Kidney epithelial cell (primary cell): ENCODE data around the gene NAGS. TPM values are rescaled to one million over a fixed set of nuclear protein-coding genes. Genes with fewer than 3 reads are reported as not detected.

Experiments used
- DNase-seq: peaks from one replicate; pipeline ENCODE4 v3.0.0-alpha.2; 2010; ENCODE audit warnings: low read depth
- H3K27me3 ChIP-seq: 2 replicates; pipeline ENCODE4 v1.6.0; 2011; ENCODE audit warnings: low read length; ENCODE audit not compliant: control insufficient read depth, insufficient read depth
- H3K36me3 ChIP-seq: 2 replicates; pipeline ENCODE4 v1.5.1; 2011; ENCODE audit warnings: low read length; ENCODE audit not compliant: control insufficient read depth, insufficient read depth
- H3K4me3 ChIP-seq: 2 replicates; pipeline ENCODE4 v1.5.1; 2011; ENCODE audit warnings: low read depth, mild to moderate bottlenecking, control low read depth, low read length
- total RNA-seq: library from RNA; depleted of rRNA; stranded (reverse); fragments of >200 nt; gene quantifications from 2 replicates; pipeline ENCODE4 v1.2.3, GENCODE V29; 2015
- TF ChIP-seq, protein P1 (sequence below): IDR thresholded peaks from 2 replicates; pipeline ENCODE4 v1.5.1; 2011; ENCODE audit warnings: mild to moderate bottlenecking, moderate library complexity, low read length, control low read depth, inconsistent platforms; ENCODE audit not compliant: insufficient read depth, poor library complexity, severe bottlenecking

The NAGS gene
- total RNA-seq, 1 donor from 2014 or later: 15.7 TPM

DNA sequence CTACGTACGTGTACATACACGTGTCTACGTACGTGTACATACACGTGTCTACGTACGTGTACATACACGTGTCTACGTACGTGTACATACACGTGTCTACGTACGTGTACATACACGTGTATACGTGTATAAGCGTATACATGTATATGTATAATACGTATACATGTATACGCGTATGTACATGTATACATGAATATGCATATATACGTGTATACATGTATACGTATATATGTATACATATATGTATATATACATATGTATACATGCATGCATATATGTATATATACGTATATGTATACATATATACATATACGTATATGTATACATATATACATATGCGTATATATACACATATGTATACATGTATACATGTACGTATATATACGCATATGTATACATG lies 28.5 kb upstream of the NAGS start:
- Histone ChIP-seq H3K27me3 (peaks cover 13% of the 10 kb centered on the region), H3K4me3 (no peak overlapping the region)
- no peak for DNase-seq

DNA sequence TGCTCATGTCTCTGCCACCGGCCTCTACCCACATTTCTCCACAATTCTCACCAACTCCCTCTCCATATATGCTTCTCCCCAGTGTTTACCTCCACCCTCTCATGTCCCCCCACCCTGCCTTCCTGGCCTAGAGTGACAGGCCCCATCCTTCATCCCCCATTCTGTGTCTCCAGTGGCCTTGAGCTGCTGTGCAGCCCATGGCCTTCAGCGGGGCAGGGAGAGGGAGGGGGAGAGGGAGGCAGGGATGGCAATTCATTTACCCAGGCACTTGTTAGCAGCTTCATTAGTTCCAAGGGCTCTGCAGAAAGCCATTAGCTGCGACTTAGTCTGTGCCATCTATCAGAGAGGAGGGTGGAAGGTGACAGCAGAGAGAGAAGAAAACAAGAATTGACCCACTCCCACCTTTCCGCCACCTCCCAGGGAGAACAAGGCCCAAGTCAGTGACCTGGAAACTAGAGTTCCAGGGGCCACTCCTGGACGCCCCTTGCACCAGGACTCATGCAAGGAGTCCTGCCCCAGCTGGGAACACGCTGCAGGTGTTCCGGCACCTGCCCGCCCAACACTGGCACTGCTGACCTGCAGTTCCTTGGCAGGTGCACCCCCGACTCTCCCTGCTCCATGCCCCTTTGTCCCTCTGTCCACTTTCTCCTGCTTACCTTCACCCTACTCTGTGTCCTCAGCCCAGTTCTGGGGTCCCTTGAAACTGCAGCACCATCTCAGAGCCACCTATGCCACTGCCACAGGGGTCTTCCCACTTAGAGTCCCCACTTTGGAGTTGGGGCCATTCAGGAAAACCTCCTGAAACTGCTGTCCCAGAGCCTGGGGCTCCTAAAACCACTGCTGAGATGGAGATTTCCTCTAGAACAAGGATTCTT lies 27.2 kb upstream of the NAGS start:
- no peaks in the 10 kb centered on the region for H3K36me3 ChIP-seq
- no peak overlapping the region for H3K4me3 ChIP-seq
- DNase-seq: no peak
- TF ChIP-seq, protein P1, sequence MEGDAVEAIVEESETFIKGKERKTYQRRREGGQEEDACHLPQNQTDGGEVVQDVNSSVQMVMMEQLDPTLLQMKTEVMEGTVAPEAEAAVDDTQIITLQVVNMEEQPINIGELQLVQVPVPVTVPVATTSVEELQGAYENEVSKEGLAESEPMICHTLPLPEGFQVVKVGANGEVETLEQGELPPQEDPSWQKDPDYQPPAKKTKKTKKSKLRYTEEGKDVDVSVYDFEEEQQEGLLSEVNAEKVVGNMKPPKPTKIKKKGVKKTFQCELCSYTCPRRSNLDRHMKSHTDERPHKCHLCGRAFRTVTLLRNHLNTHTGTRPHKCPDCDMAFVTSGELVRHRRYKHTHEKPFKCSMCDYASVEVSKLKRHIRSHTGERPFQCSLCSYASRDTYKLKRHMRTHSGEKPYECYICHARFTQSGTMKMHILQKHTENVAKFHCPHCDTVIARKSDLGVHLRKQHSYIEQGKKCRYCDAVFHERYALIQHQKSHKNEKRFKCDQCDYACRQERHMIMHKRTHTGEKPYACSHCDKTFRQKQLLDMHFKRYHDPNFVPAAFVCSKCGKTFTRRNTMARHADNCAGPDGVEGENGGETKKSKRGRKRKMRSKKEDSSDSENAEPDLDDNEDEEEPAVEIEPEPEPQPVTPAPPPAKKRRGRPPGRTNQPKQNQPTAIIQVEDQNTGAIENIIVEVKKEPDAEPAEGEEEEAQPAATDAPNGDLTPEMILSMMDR: no peak
- peaks cover 13% of the 10 kb centered on the region for H3K27me3 ChIP-seq

More for the DNA sequence above, 28.5 kb upstream of the NAGS start:
- TF ChIP-seq, protein P1: no peak
- no peaks in the 10 kb centered on the region for H3K36me3 ChIP-seq

DNA sequence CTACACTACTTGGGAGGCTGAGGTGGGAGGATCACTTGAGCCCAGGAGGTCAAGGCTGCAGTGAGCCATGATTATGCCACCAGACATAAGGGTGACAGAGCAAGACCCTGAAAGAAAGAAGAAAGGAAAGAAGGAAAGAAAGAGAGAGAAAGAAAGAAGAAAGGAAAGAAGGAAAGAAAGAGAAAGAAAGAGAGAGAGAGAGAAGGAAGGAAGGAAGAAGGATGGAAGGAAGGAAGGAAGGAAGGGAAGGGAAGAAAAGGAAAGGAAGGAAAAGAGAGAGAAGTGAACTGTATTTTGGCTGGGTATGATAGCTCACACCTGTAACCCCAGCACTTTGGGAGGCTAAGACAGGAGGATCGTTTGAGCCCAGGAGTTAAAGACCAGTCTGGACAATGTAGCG lies 26.3 kb upstream of the NAGS start:
- Histone ChIP-seq H3K27me3 (peaks cover 13% of the 10 kb centered on the region), H3K36me3 (no peaks in the 10 kb centered on the region), H3K4me3 (no peak overlapping the region)
- DNase-seq: no peak
- TF ChIP-seq, protein P1: no peak

DNA sequence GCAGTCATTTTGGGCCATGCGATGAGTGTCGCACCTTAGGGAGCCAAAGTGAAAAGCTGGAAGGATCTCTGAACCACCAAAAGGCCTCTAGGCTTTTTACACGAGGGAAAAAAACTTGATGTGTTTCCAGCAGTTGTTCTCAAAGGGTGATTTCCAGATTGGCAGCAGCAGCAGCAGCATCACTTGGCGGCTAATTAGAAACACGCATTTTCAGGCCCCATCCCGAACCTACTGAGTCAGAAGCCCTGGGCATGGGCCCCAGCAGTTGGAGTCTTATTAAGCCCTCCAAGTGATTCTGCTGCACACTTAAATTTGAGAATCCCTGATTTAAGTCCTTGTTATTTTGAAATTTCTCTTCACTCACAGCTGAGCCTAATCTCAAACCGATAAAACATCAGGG lies 25.4 kb upstream of the NAGS start:
- TF ChIP-seq, protein P1: no peak
- Histone ChIP-seq H3K27me3 (peaks cover 22% of the 10 kb centered on the region), H3K4me3 (no peak overlapping the region), H3K36me3 (no peaks in the 10 kb centered on the region)
- no peak for DNase-seq

DNA sequence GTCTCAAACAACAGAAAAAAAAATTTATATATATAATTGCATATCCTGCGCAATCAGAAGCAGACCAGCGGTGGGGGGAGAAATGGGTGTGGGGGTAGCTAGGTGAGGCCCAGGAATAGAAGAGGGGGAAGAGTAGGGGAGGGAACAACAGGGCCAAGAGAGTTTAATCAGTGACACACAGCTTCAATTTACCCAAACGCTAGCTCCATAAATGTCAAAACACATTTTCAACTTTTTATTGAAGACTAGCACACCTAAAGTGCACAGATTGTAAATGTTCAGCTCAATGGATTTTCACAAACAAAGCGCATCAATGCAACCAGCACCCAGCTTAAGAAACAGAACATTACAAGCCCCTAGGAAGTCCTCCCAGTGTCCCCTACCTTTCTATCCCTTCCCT lies 24.8 kb upstream of the NAGS start:
- DNase-seq: no peak
- H3K36me3 ChIP-seq: no peaks in the 10 kb centered on the region
- no peak overlapping the region for H3K4me3 ChIP-seq
- peaks cover 25% of the 10 kb centered on the region for H3K27me3 ChIP-seq
- TF ChIP-seq, protein P1: no peak

DNA sequence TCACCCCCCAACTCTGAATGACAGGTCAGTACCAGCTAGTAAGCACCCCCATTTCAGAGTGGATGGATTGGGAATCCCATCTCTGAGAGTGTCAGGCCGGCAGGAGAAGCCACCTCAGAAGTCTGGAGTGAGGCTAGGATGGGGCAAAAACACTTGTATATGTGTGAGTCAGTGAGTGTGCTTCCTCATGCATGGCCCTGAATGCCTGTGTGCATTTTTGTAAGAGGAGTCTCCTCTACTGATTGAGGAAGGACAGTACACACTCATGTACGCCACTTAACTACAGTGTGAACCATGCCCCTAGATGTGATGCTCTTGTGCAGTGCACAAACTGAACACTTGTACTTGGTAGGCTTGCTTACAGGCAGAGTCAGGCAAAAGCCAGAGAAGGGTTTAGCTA lies 22.3 kb upstream of the NAGS start:
- no peak for DNase-seq
- TF ChIP-seq, protein P1: no peak
- Histone ChIP-seq H3K4me3 (no peak overlapping the region), H3K27me3 (peaks cover 27% of the 10 kb centered on the region), H3K36me3 (no peaks in the 10 kb centered on the region)
